HEK293 (cell line): ENCODE measurements around the gene TRMU.

ENCODE experiments used
- CTCF ChIA-PET: fragments of 350-600 bp; formaldehyde crosslinking; extraction: SDS; loops from one replicate; lab custom pipeline; 2021; ENCODE audit warnings: antibody characterized with exemption; lab: Yijun Ruan, JAX
- POLR2A ChIA-PET: fragments of 300-600 bp; formaldehyde crosslinking; extraction: SDS; loops from one replicate; lab custom pipeline; 2020; ENCODE audit warnings: antibody characterized with exemption, inconsistent platforms; lab: Yijun Ruan, JAX
- H3K27ac ChIP-seq: fragments of 200-500 bp; sonication (Bioruptor generic); 2 replicates; pipeline ENCODE4 v1.5.1; 2014; ENCODE audit warnings: low read depth, low read length, control low read depth, inconsistent platforms; ENCODE audit errors: extremely low read depth
- H3K36me3 ChIP-seq, 2 experiments: fragments of 200-500 bp in 1 of 2; sonication (Bioruptor generic) in 1 of 2; 1 replicate in 1 of 2; 2 replicates in 1 of 2; pipeline ENCODE4 v1.5.1; 2014 to 2017; ENCODE audit warnings: inconsistent platforms in 2 of 2, low read length in 2 of 2; ENCODE audit not compliant: control insufficient read depth in 2 of 2, insufficient read depth in 1 of 2
- H3K4me1 ChIP-seq: fragments of 200-500 bp; sonication (Bioruptor generic); 2 replicates; pipeline ENCODE4 v1.5.1; 2014; ENCODE audit warnings: mild to moderate bottlenecking, low read length, inconsistent platforms; ENCODE audit not compliant: control insufficient read depth, insufficient read depth
- H3K4me3 ChIP-seq: 2 replicates; pipeline ENCODE4 v1.5.1; 2011; ENCODE audit warnings: low read depth, mild to moderate bottlenecking, control low read depth, low read length, moderate library complexity
- H3K9me3 ChIP-seq: fragments of 200-500 bp; sonication (Bioruptor generic); 2 replicates; pipeline ENCODE4 v1.5.1; 2014; ENCODE audit warnings: low read depth, low read length, inconsistent platforms; ENCODE audit not compliant: control insufficient read depth, insufficient read depth
- GLIS2 ChIP-seq: fragments of 450-650 bp; formaldehyde crosslinking; IDR thresholded peaks from 2 replicates; pipeline ENCODE4 v1.5.1; 2016; ENCODE audit warnings: missing biosample characterization, missing genetic modification characterization
- KLF10 ChIP-seq: fragments of 450-650 bp; IDR thresholded peaks from 2 replicates; pipeline ENCODE4 v1.5.1; 2018; ENCODE audit warnings: missing biosample characterization, mild to moderate bottlenecking, missing genetic modification characterization
- ZBTB7A ChIP-seq: fragments of 450-650 bp; formaldehyde crosslinking; IDR thresholded peaks from 2 replicates; pipeline ENCODE4 v1.5.1; 2016; ENCODE audit warnings: low read depth, missing biosample characterization, missing genetic modification characterization
- ZIC2 ChIP-seq: fragments of 450-650 bp; formaldehyde crosslinking; IDR thresholded peaks from 2 replicates; pipeline ENCODE4 v1.5.1; 2016; ENCODE audit warnings: missing biosample characterization, missing genetic modification characterization
- ZNF155 ChIP-seq: fragments of 450-650 bp; formaldehyde crosslinking; IDR thresholded peaks from 2 replicates; pipeline ENCODE4 v1.5.1; 2016; ENCODE audit warnings: missing biosample characterization, missing genetic modification characterization
- ZNF664 ChIP-seq: fragments of 450-650 bp; formaldehyde crosslinking; IDR thresholded peaks from 2 replicates; pipeline ENCODE4 v1.5.1; 2016; ENCODE audit warnings: missing biosample characterization, missing genetic modification characterization
- TF ChIP-seq, protein P1 (sequence below): fragments of 450-650 bp; formaldehyde crosslinking; IDR thresholded peaks from 2 replicates; pipeline ENCODE4 v1.5.1; 2016; ENCODE audit warnings: missing biosample characterization, missing genetic modification characterization
- TF ChIP-seq, protein P2 (sequence below): fragments of 450-650 bp; formaldehyde crosslinking; IDR thresholded peaks from 2 replicates; pipeline ENCODE4 v1.5.1; 2016; ENCODE audit warnings: missing biosample characterization, missing genetic modification characterization
- TF ChIP-seq, protein P3 (sequence below): fragments of 450-650 bp; formaldehyde crosslinking; IDR thresholded peaks from 2 replicates; pipeline ENCODE4 v1.5.1; 2016; ENCODE audit warnings: missing biosample characterization, missing genetic modification characterization

The TRMU gene

DNA sequence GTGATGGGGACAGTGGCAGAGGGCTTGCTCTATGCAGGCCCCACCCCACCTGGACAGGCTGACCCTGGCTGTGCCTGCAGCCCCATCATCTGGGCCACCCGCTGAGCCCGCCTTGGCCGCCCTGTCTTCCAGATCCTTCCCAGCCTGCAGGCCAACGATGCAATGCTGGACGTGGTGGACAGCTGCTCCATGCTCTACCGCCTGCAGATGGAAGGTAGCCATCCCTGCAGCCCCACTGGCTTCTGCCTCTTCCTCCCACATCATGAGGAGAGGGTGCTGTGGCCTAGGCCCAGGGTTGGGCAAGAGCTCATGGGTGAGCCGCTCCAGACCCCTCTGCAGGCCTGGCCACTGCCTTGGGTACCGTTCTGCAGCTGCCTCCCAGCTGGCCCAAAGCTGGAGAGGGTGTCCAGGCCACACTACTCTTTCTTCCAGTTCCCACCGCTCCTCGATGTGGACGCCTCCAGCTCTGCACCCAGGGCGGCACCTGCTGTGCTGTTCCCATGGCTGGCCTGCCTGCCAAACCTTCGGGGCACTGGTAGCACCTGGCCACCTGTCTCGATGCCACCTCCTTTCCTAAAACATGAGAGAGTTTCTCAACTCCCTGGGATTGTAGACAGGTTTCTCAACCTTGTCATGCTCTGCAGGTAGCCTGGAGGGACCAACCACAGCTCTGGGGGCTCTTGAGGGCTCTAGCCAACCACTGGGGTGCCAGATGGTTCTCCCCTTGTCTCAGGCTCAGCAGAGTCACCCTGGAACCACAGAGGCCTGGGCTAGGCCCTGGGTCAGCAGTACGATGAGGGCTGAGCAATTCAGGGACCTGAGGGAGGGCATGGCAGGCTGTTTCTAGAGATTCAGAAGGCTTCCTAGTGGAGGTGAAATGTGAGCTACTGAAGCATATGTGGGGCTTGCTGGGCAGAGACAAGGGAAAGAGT is 48.3 kb upstream of the TRMU start:
- TF ChIP-seq KLF10: no peak
- no peak for TF ChIP-seq ZBTB7A (tag by site-specific recombination)
- TF ChIP-seq, protein P1, sequence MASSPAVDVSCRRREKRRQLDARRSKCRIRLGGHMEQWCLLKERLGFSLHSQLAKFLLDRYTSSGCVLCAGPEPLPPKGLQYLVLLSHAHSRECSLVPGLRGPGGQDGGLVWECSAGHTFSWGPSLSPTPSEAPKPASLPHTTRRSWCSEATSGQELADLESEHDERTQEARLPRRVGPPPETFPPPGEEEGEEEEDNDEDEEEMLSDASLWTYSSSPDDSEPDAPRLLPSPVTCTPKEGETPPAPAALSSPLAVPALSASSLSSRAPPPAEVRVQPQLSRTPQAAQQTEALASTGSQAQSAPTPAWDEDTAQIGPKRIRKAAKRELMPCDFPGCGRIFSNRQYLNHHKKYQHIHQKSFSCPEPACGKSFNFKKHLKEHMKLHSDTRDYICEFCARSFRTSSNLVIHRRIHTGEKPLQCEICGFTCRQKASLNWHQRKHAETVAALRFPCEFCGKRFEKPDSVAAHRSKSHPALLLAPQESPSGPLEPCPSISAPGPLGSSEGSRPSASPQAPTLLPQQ: no peak
- TF ChIP-seq, protein P2, sequence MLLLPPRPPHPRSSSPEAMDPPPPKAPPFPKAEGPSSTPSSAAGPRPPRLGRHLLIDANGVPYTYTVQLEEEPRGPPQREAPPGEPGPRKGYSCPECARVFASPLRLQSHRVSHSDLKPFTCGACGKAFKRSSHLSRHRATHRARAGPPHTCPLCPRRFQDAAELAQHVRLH (tag by site-specific recombination): no peak
- no peak for TF ChIP-seq ZNF155 (tag by site-specific recombination)
- POLR2A ChIA-PET: interaction anchor here (0.7 to 1.6 kb wide), 5 partner anchors 8 to 37 kb away, joined by 3 to 5 read pairs (median 4); partner anchors contain the start of genes CDPF1, GTSE1 and TTC38
- CTCF ChIA-PET: interaction anchor here (0.9 kb wide), 1 partner anchor 218 kb away, joined by 3 read pairs; no protein-coding TSS in a partner anchor
- Histone ChIP-seq H3K36me3 (peaks cover 26 to 96% of the 10 kb centered on the region in 2 experiments; a peak in 2 of 3 replicates), H3K9me3 (no peaks in the 10 kb centered on the region), H3K4me1 (no peaks in the 10 kb centered on the region), H3K4me3 (no peak overlapping the region), H3K27ac (no peak overlapping the region)

DNA sequence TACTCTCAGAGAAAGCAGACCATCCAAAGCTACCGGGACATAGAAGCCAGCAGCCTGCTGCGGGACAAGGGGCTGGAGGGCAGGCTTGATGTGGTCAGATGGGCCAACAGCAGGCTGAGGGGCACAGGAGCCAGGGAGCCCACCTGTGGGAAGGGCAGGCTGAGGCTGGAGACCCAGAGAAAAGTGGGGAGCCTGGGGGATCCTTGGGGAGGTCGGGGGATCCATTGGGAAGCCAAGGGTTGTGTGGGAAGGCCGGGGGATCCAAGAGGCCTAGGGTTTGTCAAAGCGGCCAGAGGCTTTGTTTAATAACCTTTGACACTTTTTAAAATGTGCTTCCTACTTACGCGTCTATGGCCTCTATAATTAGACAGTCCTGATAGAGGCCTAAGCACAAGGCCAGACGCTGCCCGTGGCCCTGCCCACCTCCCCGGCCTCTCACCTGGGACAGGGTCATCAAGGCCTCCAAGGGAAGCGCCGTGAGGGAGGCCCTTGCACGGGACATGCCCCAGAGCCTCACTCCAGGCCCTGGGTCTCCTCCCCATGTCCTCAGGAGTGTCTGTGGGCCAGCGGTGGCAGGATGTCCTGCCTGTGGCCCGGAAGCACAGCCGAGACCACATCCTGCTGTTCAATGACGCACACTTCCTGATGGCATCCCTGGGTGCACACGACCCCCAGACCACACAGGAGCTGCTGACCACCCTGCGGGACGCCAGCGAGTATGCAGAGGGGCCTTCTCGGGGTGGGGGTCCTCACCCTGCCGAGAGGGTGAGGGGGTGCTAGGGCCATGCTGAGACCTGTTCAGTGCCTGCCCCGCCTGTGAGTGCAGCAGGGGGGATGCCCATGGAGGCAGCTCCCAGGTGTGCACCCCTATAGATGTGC is 47.4 kb upstream of the TRMU start:
- Histone ChIP-seq H3K27ac (no peak overlapping the region), H3K4me3 (no peak overlapping the region)
- POLR2A ChIA-PET: interaction anchor here (1.1 to 1.3 kb wide), 3 partner anchors 7 to 21 kb away, joined by 3 to 6 read pairs (median 4); partner anchors contain the start of gene TTC38
- CTCF ChIA-PET: interaction anchor here (0.9 kb wide), 1 partner anchor 219 kb away, joined by 3 read pairs; no protein-coding TSS in a partner anchor
- peak; percentile 49 for TF ChIP-seq ZIC2 (tag by site-specific recombination)
- TF ChIP-seq ZNF664: no peak
- TF ChIP-seq, all 188 proteins: peak for 1
- H3K36me3 ChIP-seq: peaks cover 21 to 96% of the 10 kb centered on the region in 2 experiments; a peak in 2 of 3 replicates
- H3K4me1 ChIP-seq: no peaks in the 10 kb centered on the region
- H3K9me3 ChIP-seq: no peaks in the 10 kb centered on the region

DNA sequence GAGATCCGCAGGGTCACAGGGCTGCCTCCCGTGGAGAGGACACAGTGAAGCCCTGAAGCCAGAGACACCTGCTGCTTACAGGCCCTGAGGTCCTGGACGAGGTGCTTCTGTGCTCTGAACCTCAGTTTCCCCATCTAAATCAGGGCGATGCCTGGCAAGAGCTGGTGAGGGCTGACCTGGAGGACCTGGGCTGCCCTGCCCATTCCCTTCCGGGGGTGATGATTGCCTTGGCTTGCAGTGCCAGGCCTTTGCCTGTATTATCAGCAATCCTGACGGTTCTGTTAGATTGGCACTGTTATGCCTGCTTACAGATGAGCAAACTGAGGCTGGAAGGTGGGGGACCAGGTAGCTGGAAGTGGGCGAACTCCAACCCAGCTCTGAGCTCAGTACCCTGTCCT is 46.7 kb upstream of the TRMU start:
- Histone ChIP-seq H3K4me1 (no peaks in the 10 kb centered on the region), H3K36me3 (peaks cover 21 to 92% of the 10 kb centered on the region in 2 experiments; a peak in 2 of 3 replicates), H3K4me3 (no peak overlapping the region), H3K9me3 (no peaks in the 10 kb centered on the region)
- POLR2A ChIA-PET: interaction anchor here (1.1 to 1.3 kb wide), 2 partner anchors 8 to 21 kb away, joined by 3 to 6 read pairs; partner anchors contain the start of gene TTC38
- CTCF ChIA-PET: no interaction called here
- TF ChIP-seq, protein P3, sequence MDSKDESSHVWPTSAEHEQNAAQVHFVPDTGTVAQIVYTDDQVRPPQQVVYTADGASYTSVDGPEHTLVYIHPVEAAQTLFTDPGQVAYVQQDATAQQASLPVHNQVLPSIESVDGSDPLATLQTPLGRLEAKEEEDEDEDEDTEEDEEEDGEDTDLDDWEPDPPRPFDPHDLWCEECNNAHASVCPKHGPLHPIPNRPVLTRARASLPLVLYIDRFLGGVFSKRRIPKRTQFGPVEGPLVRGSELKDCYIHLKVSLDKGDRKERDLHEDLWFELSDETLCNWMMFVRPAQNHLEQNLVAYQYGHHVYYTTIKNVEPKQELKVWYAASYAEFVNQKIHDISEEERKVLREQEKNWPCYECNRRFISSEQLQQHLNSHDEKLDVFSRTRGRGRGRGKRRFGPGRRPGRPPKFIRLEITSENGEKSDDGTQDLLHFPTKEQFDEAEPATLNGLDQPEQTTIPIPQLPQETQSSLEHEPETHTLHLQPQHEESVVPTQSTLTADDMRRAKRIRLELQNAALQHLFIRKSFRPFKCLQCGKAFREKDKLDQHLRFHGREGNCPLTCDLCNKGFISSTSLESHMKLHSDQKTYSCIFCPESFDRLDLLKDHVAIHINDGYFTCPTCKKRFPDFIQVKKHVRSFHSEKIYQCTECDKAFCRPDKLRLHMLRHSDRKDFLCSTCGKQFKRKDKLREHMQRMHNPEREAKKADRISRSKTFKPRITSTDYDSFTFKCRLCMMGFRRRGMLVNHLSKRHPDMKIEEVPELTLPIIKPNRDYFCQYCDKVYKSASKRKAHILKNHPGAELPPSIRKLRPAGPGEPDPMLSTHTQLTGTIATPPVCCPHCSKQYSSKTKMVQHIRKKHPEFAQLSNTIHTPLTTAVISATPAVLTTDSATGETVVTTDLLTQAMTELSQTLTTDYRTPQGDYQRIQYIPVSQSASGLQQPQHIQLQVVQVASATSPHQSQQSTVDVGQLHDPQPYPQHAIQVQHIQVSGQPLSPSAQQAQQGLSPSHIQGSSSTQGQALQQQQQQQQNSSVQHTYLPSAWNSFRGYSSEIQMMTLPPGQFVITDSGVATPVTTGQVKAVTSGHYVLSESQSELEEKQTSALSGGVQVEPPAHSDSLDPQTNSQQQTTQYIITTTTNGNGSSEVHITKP: peak; percentile 51
- TF ChIP-seq GLIS2 (tag by site-specific recombination): no peak
- TF ChIP-seq, all 188 proteins: peak for 1
- H3K27ac ChIP-seq: no peak overlapping the region
